Lower leg skin (tissue), 4 donors: Measurements from ENCODE around the gene C12orf43. TPM values are rescaled to one million over a fixed set of nuclear protein-coding genes. Genes with fewer than 3 reads are reported as not detected.
A peak's percentile ranks its signal among the peaks of the same experiment; 100 is the strongest.
"Not testable (repeated sequence)": the region's sequence is repeated elsewhere in the genome, so short reads cannot be mapped to it uniquely, and the experiment has no call there.

Experiments used
- DNase-seq, 2 donors: peaks; one replicate each; pipeline ENCODE4 v3.0.0-alpha.2; 2019; ENCODE audit warnings: low spot score in 2 of 2
- H3K4me3 ChIP-seq: fragments of 200-600 bp; sonication (generic); 2 replicates; pipeline ENCODE4 v1.5.1; 2017; ENCODE audit warnings: mild to moderate bottlenecking, low read depth; ENCODE audit not compliant: poor library complexity, severe bottlenecking
- CTCF ChIP-seq, 3 donors: fragments of 450-650 bp; IDR thresholded peaks; one replicate each; pipeline ENCODE4 v1.5.1; 2016; ENCODE audit warnings: antibody characterized with exemption in 3 of 3, mild to moderate bottlenecking in 3 of 3, moderate library complexity in 2 of 3
- POLR2A ChIP-seq, 2 donors: fragments of 450-650 bp; IDR thresholded peaks; one replicate each; pipeline ENCODE4 v1.6.1; 2016 to 2017; ENCODE audit warnings: antibody characterized with exemption in 2 of 2, mild to moderate bottlenecking in 1 of 2, moderate library complexity in 1 of 2
- WGBS, 2 donors: methylation state at CpG; one replicate each; pipeline ENCODE4 v1.1.5; 2018; 5-methylcytosine and 5-hydroxymethylcytosine counted together
- intact Hi-C: fragments of 100-400 bp; cut with DNase I; formaldehyde crosslinking; loops from one replicate; pipeline ENCODE4 v1.15.0; 2023; ENCODE audit warnings: low total_unique reads
- total RNA-seq, 4 donors: library from RNA; depleted of rRNA; stranded (reverse); fragments of >200 nt; gene quantifications; one replicate each; pipeline ENCODE4 v1.1.0, GENCODE V29; 2016

Gene C12orf43
- total RNA-seq, 4 donors from 2014 or later = 4.3 to 8.9 (median 6.1) TPM

GRCh38 chr12:121048442-121048841 is 32.2 kb upstream of the C12orf43 start:
- no peak overlapping the region for H3K4me3 ChIP-seq
- WGBS, 2 donors = 74 to 89% methylated on average over 7 of the region's 7 CpGs
- intact Hi-C loops = no loop called here
- no peak for TF ChIP-seq CTCF (IDR thresholded peaks at IDR 0.05)
- no peak for TF ChIP-seq POLR2A (IDR thresholded peaks at IDR 0.05)
- no peak for DNase-seq

DNA sequence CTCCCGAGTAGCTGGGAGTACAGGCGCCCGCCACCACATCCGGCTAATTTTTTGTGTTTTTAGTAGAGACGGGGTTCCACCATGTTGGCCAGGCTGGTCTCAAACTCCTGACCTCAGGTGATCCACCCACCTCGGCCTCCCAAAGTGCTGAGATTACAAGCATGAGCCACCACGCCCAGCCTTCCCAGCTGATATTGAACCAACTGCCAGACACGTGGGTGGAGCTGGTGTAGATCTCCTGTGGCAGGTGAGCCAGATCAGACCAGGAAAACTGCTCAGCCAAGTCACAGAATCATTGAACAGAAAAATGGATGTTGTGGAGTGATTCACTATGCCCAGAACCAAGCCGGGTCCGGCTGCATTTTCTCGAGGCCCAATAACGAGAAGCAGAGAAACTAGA is 31.1 kb upstream of the C12orf43 start:
- intact Hi-C loops, H3K4me3 ChIP-seq, DNase-seq: not testable (repeated sequence)
- 75 to 78% methylated on average over 12 of the region's 12 CpGs for WGBS, 2 donors

DNA sequence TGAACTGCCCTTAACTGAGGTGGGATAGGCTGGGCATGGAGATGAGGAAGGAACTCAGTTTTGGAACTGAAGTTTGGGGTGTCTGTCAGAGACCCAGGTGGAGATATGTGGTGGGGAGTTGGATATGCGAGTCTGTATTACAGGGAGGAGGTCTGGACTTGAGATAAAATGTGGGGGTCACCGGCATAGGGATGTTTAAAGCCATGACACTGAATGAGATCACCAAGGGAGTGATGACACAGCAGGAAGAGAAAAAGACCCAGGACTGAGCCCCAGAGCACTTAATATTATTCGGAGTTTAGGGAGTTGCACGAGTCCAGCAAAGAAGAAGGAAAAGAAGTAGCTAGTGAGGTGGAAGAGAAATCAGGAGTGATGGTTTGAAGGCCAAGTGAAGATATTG is 26.8 kb upstream of the C12orf43 start:
- WGBS, 2 donors = 72 to 83% methylated on average over 4 of the region's 4 CpGs
- intact Hi-C loops = no loop called here
- H3K4me3 ChIP-seq = no peak overlapping the region
- TF ChIP-seq CTCF (IDR thresholded peaks at IDR 0.05) (no peak), POLR2A (IDR thresholded peaks at IDR 0.05) (no peak)
- DNase-seq = no peak

GRCh38 chr12:121038861-121039668 is 22.8 kb upstream of the C12orf43 start, which contains the start of gene OASL:
Gene OASL, minus strand, starts transcription at chr12:121039246. Its CDS starts 275 bp downstream, at chr12:121038971.
- intact Hi-C loops = no loop called here
- TF ChIP-seq CTCF (IDR thresholded peaks at IDR 0.05) (no peak), POLR2A (IDR thresholded peaks at IDR 0.05) (no peak)
- 17 to 18% methylated on average over 13 of the region's 13 CpGs for WGBS, 2 donors
- H3K4me3 ChIP-seq = peak within 1 kb of the TSS; percentile 17
- DNase-seq = no peak

GRCh38 chr12:121036810-121037326 is 20.6 kb upstream of the C12orf43 start:
- intact Hi-C loops = no loop called here
- 81% methylated on average over 6 of the region's 6 CpGs for WGBS, 2 donors
- no peak for DNase-seq
- TF ChIP-seq CTCF (IDR thresholded peaks at IDR 0.05) (no peak), POLR2A (IDR thresholded peaks at IDR 0.05) (no peak)
- no peak overlapping the region for H3K4me3 ChIP-seq

- WGBS, 2 donors = 82% methylated on average over 9 of the region's 9 CpGs
- no peak for DNase-seq
- no peak for TF ChIP-seq CTCF (IDR thresholded peaks at IDR 0.05)
- no peak for TF ChIP-seq POLR2A (IDR thresholded peaks at IDR 0.05)
- intact Hi-C loops = no loop called here
- no peak overlapping the region for H3K4me3 ChIP-seq
These were observed 18.5 kb upstream of the C12orf43 start for GRCh38 chr12:121034616-121035305.
